K562 (cell line): ENCODE data around the gene SPARC. TPM values are rescaled to one million over a fixed set of nuclear protein-coding genes. Genes with fewer than 3 reads are reported as not detected.

Source experiments
- ATAC-seq: fragments of 200-7000 bp; cut with Tn5 transposase; 3 replicates; pipeline ENCODE4 v1.9.1; 2020; ENCODE audit warnings: moderate library complexity
- BruUV-seq: library from RNA; stranded (reverse); fragments of 400-500 nt; replicated peaks from 2 replicates; lab custom pipeline; 2021; lab: Mats Ljungman, UMichigan
- CTCF ChIA-PET: fragments of 300-600 bp; formaldehyde crosslinking; extraction: SDS; loops from one replicate; lab custom pipeline; 2021; ENCODE audit warnings: low intra/inter-chr PET ratio; lab: Yijun Ruan, JAX
- POLR2A ChIA-PET: fragments of 300-600, 350-650 bp; sonication (Branson Sonifier 250); formaldehyde crosslinking; extraction: SDS; loops from one replicate; lab custom pipeline; 2021; ENCODE audit warnings: antibody characterized with exemption, inconsistent platforms; lab: Yijun Ruan, JAX
- DNase-seq, 4 experiments: peaks; one replicate each; pipeline versions ENCODE4 v3.0.0 to v3.0.0-alpha.2; 2011 to 2018; ENCODE audit warnings: low spot score in 3 of 4, mixed read lengths in 3 of 4; ENCODE audit errors: extremely low read depth in 1 of 4
- FAIRE-seq: peaks from 2 replicates; lab custom pipeline; 2011; peaks lifted over from hg19 to GRCh38; lab: Jason Lieb, UNC
- H2AFZ ChIP-seq: 2 replicates; pipeline ENCODE4 v1.6.0; 2011; ENCODE audit warnings: low read depth, low read length, control low read depth, inconsistent platforms
- H3K27ac ChIP-seq: fragments of 200-600 bp; 3 replicates; pipeline ENCODE4 v1.8.0; 2011; ENCODE audit warnings: low read depth, mild to moderate bottlenecking, control low read depth, inconsistent platforms, low read length, moderate library complexity, mixed read lengths; ENCODE audit errors: extremely low read depth
- H3K27me3 ChIP-seq, 2 experiments: fragments of 300-600 bp in 1 of 2; 2 replicates in 1 of 2; 3 replicates in 1 of 2; pipeline versions ENCODE4 v1.6.0 to v1.8.0; 2011; ENCODE audit warnings: inconsistent platforms in 2 of 2, low read length in 2 of 2, mild to moderate bottlenecking in 1 of 2, mixed read lengths in 1 of 2, moderate library complexity in 1 of 2; ENCODE audit not compliant: control insufficient read depth in 2 of 2, insufficient read depth in 2 of 2
- H3K36me3 ChIP-seq: fragments of 300-600 bp; 3 replicates; pipeline ENCODE4 v1.8.0; 2011; ENCODE audit warnings: mild to moderate bottlenecking, low read length, inconsistent platforms; ENCODE audit not compliant: control insufficient read depth, insufficient read depth
- H3K4me1 ChIP-seq, 2 experiments: fragments of 200-600 bp in 1 of 2; replicated peaks in 1 of 2; 2 replicates in 1 of 2; 3 replicates in 1 of 2; pipeline versions ENCODE4 v1.5.1 to v1.8.0; 2011; ENCODE audit warnings: inconsistent platforms in 2 of 2, low read length in 2 of 2, mild to moderate bottlenecking in 1 of 2, mixed read lengths in 1 of 2, moderate library complexity in 1 of 2; ENCODE audit not compliant: control insufficient read depth in 2 of 2, insufficient read depth in 2 of 2
- H3K4me2 ChIP-seq: 2 replicates; pipeline ENCODE4 v1.6.1; 2011; ENCODE audit warnings: low read length, control low read depth, inconsistent platforms, mixed read lengths; ENCODE audit not compliant: insufficient read depth
- H3K4me3 ChIP-seq: fragments of 200-600 bp; sonication (generic), shearing (Covaris generic); 2 replicates; pipeline ENCODE4 v1.5.1; 2016; ENCODE audit warnings: control low read depth, inconsistent platforms
- H3K79me2 ChIP-seq: fragments of 200-600 bp; 3 replicates; pipeline ENCODE4 v1.8.0; 2011; ENCODE audit warnings: low read length, inconsistent platforms; ENCODE audit not compliant: control insufficient read depth, insufficient read depth
- H3K9ac ChIP-seq, 2 experiments: 2 replicates each; pipeline versions ENCODE4 v1.6.0 to v1.6.1; 2011; ENCODE audit warnings: low read depth in 2 of 2, low read length in 2 of 2, control low read depth in 1 of 2, inconsistent platforms in 1 of 2, mild to moderate bottlenecking in 1 of 2, mixed read lengths in 1 of 2; ENCODE audit not compliant: insufficient read depth in 1 of 2
- H3K9me1 ChIP-seq: one replicate; pipeline ENCODE4 v1.6.0; 2011; ENCODE audit warnings: inconsistent platforms, mild to moderate bottlenecking, low read length, moderate library complexity; ENCODE audit not compliant: control insufficient read depth, insufficient read depth
- H3K9me3 ChIP-seq: replicated peaks from 2 replicates; pipeline ENCODE4 v1.5.1; 2011; ENCODE audit warnings: low read depth, low read length, inconsistent platforms; ENCODE audit not compliant: control insufficient read depth, insufficient read depth
- H4K20me1 ChIP-seq: replicated peaks from 2 replicates; pipeline ENCODE4 v1.6.1; 2011; ENCODE audit warnings: low read length, inconsistent platforms, mixed read lengths; ENCODE audit not compliant: control insufficient read depth, insufficient read depth
- BCL6 ChIP-seq: fragments of 250-450 bp; sonication (Bioruptor Pico); IDR thresholded peaks from 2 replicates; pipeline ENCODE4 v1.4.0; 2020
- ETV6 ChIP-seq, 3 experiments: fragments of 150-350 bp in 1 of 3; sonication (generic) in 1 of 3; formaldehyde crosslinking in 1 of 3; IDR thresholded peaks; 2 replicates each; pipeline versions ENCODE4 v1.6.1 to v1.8.0; 2014 to 2022; ENCODE audit warnings: borderline replicate concordance in 2 of 3, low read depth in 2 of 3, antibody characterized with exemption in 1 of 3, low read length in 1 of 3, mild to moderate bottlenecking in 1 of 3, missing genetic modification reagents in 1 of 3
- IFI16 ChIP-seq: fragments of 250-450 bp; sonication (Bioruptor Pico); IDR thresholded peaks from 2 replicates; pipeline ENCODE4 v2.1.2; 2022; ENCODE audit warnings: mild to moderate bottlenecking, inconsistent platforms
- KAT8 ChIP-seq: fragments of 450-650 bp; IDR thresholded peaks from 2 replicates; pipeline ENCODE4 v1.6.1; 2016; ENCODE audit warnings: low read depth, mild to moderate bottlenecking
- L3MBTL2 ChIP-seq: fragments of 450-650 bp; IDR thresholded peaks from 2 replicates; pipeline ENCODE4 v1.6.1; 2016; ENCODE audit warnings: mild to moderate bottlenecking, moderate library complexity
- MNT ChIP-seq, 2 experiments: fragments of 450-650 bp; conservative IDR thresholded peaks; 2 replicates each; pipeline ENCODE4 v1.6.1; 2017; ENCODE audit warnings: mild to moderate bottlenecking in 2 of 2, moderate library complexity in 2 of 2
- PHF20 ChIP-seq: fragments of 450-650 bp; IDR thresholded peaks from 2 replicates; pipeline ENCODE4 v1.6.1; 2018; ENCODE audit not compliant: partially characterized antibody
- PPARD ChIP-seq: fragments of 250-450 bp; sonication (Bioruptor Pico); IDR thresholded peaks from 2 replicates; pipeline ENCODE4 v1.8.0; 2022; ENCODE audit warnings: inconsistent platforms, mild to moderate bottlenecking, moderate library complexity
- SRSF3 ChIP-seq: fragments of 200-400 bp; formaldehyde crosslinking; IDR thresholded peaks from 2 replicates; pipeline ENCODE4 v1.6.1; 2016; ENCODE audit warnings: mild to moderate bottlenecking, low read length, moderate library complexity; ENCODE audit not compliant: insufficient read depth
- YY1 ChIP-seq, 3 experiments: IDR thresholded peaks; 2 replicates each; pipeline ENCODE4 v1.6.1; 2011; ENCODE audit warnings: low read length in 2 of 3, mild to moderate bottlenecking in 2 of 3, moderate library complexity in 2 of 3, borderline replicate concordance in 1 of 3, control low read depth in 1 of 3, low read depth in 1 of 3; ENCODE audit not compliant: insufficient read depth in 3 of 3, insufficient replicate concordance in 2 of 3, control insufficient read depth in 1 of 3, insufficient read length in 1 of 3; ENCODE audit errors: extremely low read depth in 1 of 3
- ZBTB33 ChIP-seq: sonication (generic); formaldehyde crosslinking; IDR thresholded peaks from 2 replicates; pipeline ENCODE4 v1.8.1; 2023; ENCODE audit warnings: mild to moderate bottlenecking, missing genetic modification reagents
- ZNF75A ChIP-seq: fragments of 450-650 bp; formaldehyde crosslinking; IDR thresholded peaks from 2 replicates; pipeline ENCODE4 v1.4.0; 2020; ENCODE audit warnings: mild to moderate bottlenecking
- WGBS: fragments of 100-300 bp; shearing (Covaris generic); methylation state at CpG from one replicate; pipeline ENCODE4 v1.1.6; 2016; ENCODE audit warnings: low coverage, mixed read lengths; ENCODE audit not compliant: insufficient coverage; ENCODE audit errors: missing lambda C conversion rate; 5-methylcytosine and 5-hydroxymethylcytosine counted together
- in situ Hi-C: fragments of 300-500 bp; cut with MboI; formaldehyde crosslinking; loops from 4 replicates; pipeline ENCODE4 v1.15.0; 2018; ENCODE audit warnings: inconsistent platforms, mixed read lengths
- intact Hi-C: fragments of 100-400 bp; cut with micrococcal nuclease; formaldehyde crosslinking; loops from 2 replicates; pipeline ENCODE4 v1.14.2; 2022
- polyA plus RNA-seq, 8 experiments: library from polyadenylated mRNA; depleted of rRNA in 4 of 8; stranded (reverse) in 5 of 8; unstranded in 3 of 8; fragments of >200 nt; fragmentation: Nextera tagmentation in 2 of 8; fragmentation: Illumina TruSeq in 1 of 8; extraction: Ambion mirVana in 2 of 8; extraction: Trizol in 1 of 8; gene quantifications; 2 replicates each; pipeline versions ENCODE4 v1.2.1 to v1.2.3, GENCODE V29; 2011 to 2014; ENCODE audit warnings: inconsistent platforms in 1 of 8, missing spikeins in 1 of 8
- total RNA-seq, 7 experiments: library from RNA; depleted of rRNA in 6 of 7; stranded (reverse); fragments of >200 nt in 6 of 7; fragmentation: Illumina TruSeq in 2 of 7; extraction: Trizol in 2 of 7; gene quantifications; 2 replicates each; pipeline versions ENCODE4 v1.2.1 to v1.2.3, GENCODE V29; 2011 to 2021; ENCODE audit warnings: low replicate concordance in 1 of 7

SPARC gene
- total and polyA plus RNA-seq, 9 of the 15 experiments (the other 6 are each of a cell fraction or from before 2014, with no cell fraction given), result 6.1 to 35.6 (median 12.2) TPM

GRCh38 chr5:151677776-151678545 lies 8.8 kb downstream of the SPARC start (continued):
- no peak for TF ChIP-seq ZBTB33
- no peak for TF ChIP-seq MNT (conservative IDR thresholded peaks at IDR 0.05)
- no peak for TF ChIP-seq BCL6
- no peak for TF ChIP-seq PPARD (CRISPR knock-in tag)
- no peak for TF ChIP-seq PHF20

- Histone ChIP-seq H3K9me1 (no peaks in the 10 kb centered on the region), H4K20me1 (peaks cover 3% of the 10 kb centered on the region; the same call in 1 of the 2 replicates), H3K9me3 (no peaks in the 10 kb centered on the region), H3K36me3 (no peaks in the 10 kb centered on the region), H3K9ac (no peak overlapping the region), H2AFZ (no peak overlapping the region), H3K4me1 (no peaks in the 10 kb centered on the region; a peak in 1 of 5 replicates), H3K27me3 (peaks cover 27 to 36% of the 10 kb centered on the region in 2 experiments), H3K79me2 (no peaks in the 10 kb centered on the region), H3K4me2 (no peak overlapping the region), H3K27ac (no peak overlapping the region), H3K4me3 (no peak overlapping the region)
- BruUV-seq, result no TSS peak
- ChIA-PET POLR2A (no interaction called here), CTCF (no interaction called here)
- intact Hi-C loops (no loop called here), in situ Hi-C loops (no loop called here)
- ATAC-seq (no peak), DNase-seq (no peak), FAIRE-seq (no peak)
- WGBS, result 10% methylated on average over 2 of the region's 2 CpGs
- TF ChIP-seq YY1 (IDR thresholded peaks at IDR 0.05; ENCODE audit: borderline replicate concordance in 1 of 3, control insufficient read depth in 1 of 3, extremely low read depth in 1 of 3, insufficient read depth in 3 of 3, insufficient read length in 1 of 3, insufficient replicate concordance in 2 of 3, low read depth in 1 of 3, low read length in 2 of 3), result no peak
- TF ChIP-seq IFI16 (CRISPR knock-in tag), result no peak
- no peak for TF ChIP-seq SRSF3
- TF ChIP-seq ETV6 (IDR thresholded peaks at IDR 0.05; ENCODE audit: borderline replicate concordance in 1 of 2, low read depth in 2 of 2, low read length in 1 of 2), result no peak
- TF ChIP-seq ETV6 (CRISPR knock-in tag; IDR thresholded peaks at IDR 0.05; ENCODE audit: borderline replicate concordance), result no peak
- no peak for TF ChIP-seq KAT8
- no peak for TF ChIP-seq L3MBTL2
- no peak for TF ChIP-seq ZNF75A (CRISPR knock-in tag)
Observed at GRCh38 chr5:151676719-151677118, 10.0 kb downstream of the SPARC start.
